Measurements from ENCODE around the gene LAYN. TPM values are rescaled to one million over a fixed set of nuclear protein-coding genes. Genes with fewer than 3 reads are reported as not detected.

LAYN gene
- total RNA-seq, 1 experiment from 2014 or later = 0.79 TPM

DNA sequence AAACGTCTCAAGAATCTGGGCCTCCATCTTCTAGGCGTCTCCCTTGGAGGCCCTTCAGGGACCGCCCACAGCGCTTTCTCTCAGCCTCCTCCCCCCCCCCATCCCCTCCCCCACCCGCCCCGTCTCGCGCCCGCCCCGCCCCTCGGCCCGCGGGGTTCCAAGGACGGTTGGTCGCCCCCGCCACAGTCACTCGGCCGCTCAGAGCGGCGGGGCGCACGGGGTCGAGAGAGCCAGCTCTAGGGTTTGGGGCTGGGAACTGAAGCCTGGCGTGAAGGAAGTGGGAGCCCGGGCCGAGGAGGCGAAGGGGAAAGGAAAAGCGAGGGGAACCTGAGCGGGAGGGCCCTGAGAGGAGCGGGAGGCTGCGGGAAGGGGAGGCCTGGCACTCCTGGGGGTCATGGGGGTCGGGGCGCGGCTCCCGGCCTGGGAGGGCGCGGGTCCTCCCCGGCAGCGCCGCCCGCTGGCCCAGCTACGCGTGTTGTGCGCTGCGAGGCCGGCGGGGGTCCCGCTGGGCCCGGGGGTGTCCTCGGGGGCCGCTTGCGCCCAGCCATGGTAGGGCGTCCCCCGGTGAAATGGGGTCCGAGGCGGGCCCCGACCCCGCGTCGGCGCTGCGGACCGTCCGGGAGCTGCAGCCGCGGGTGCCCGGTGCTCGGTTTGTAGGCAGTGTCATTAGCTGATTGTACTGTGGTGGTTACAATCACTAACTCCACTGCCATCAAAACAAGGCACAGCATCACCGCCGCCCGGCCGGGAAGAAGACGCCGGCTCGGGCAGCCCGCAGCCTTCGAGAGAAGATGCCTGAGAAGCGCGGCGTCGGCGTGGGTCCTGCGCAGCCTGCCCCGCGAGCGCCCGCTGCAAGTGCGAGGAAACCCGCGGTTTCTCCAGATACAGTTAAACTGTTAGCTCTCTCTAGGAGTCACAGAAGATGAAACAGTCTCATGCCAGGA lies 28.0 kb upstream of the LAYN start, which contains the start of gene BTG4:
TSS of gene BTG4 (minus strand) at position 91 of the 944 bp plus-strand sequence. CDS start 13,610 bp downstream, outside the sequence.
- no peak for DNase-seq
- H3K36me3 Mint-ChIP-seq (ENCODE audit: insufficient read depth, unreplicated experiment) = no peaks in the 10 kb centered on the region
- no peaks in the 10 kb centered on the region for H3K27me3 ChIP-seq (replicated peaks; ENCODE audit: control insufficient read depth, insufficient read depth, low read length)
- ChIA-PET POLR2A (no interaction called here), CTCF (no interaction called here)
- no peak for TF ChIP-seq CTCF (IDR thresholded peaks at IDR 0.05; ENCODE audit: insufficient read depth in 1 of 2, low read depth in 1 of 2, low read length in 1 of 2, severe bottlenecking in 1 of 2, unreplicated experiment in 1 of 2)
- no peak within 1 kb of the TSS for H3K4me3 ChIP-seq (ENCODE audit: low read depth, low read length)
- no peaks in the 10 kb centered on the region for H3K4me1 Mint-ChIP-seq (ENCODE audit: low read depth, unreplicated experiment)
- H3K4me3 Mint-ChIP-seq (ENCODE audit: unreplicated experiment) = no peak within 1 kb of the TSS
- no peak within 1 kb of the TSS for H3K27ac Mint-ChIP-seq (ENCODE audit: unreplicated experiment)
- peaks cover 5% of the 10 kb centered on the region for H3K9me3 Mint-ChIP-seq (ENCODE audit: unreplicated experiment)
- no TSS peak for BruUV-seq (replicated peaks)
- H3K9me3 ChIP-seq = no peaks in the 10 kb centered on the region
- H3K4me1 ChIP-seq = peaks cover 12% of the 10 kb centered on the region; the same call in 1 of the 2 replicates
- no peaks in the 10 kb centered on the region for H3K36me3 ChIP-seq (ENCODE audit: control insufficient read depth, insufficient read depth, low read length)
- intact Hi-C loops (cut with micrococcal nuclease; ENCODE audit: unreplicated experiment) = no loop called here
- H3K27me3 Mint-ChIP-seq (ENCODE audit: insufficient read depth, unreplicated experiment) = peaks cover 10% of the 10 kb centered on the region

GRCh38 chr11:111513240-111513605 lies 27.3 kb upstream of the LAYN start:
- Mint-ChIP-seq H3K4me1 (ENCODE audit: low read depth, unreplicated experiment) (no peaks in the 10 kb centered on the region), H3K4me3 (ENCODE audit: unreplicated experiment) (no peak overlapping the region), H3K36me3 (ENCODE audit: insufficient read depth, unreplicated experiment) (no peaks in the 10 kb centered on the region), H3K27ac (ENCODE audit: unreplicated experiment) (no peak overlapping the region), H3K9me3 (ENCODE audit: unreplicated experiment) (peaks cover 5% of the 10 kb centered on the region), H3K27me3 (ENCODE audit: insufficient read depth, unreplicated experiment) (peaks cover 6% of the 10 kb centered on the region)
- no peak for TF ChIP-seq CTCF (IDR thresholded peaks at IDR 0.05; ENCODE audit: insufficient read depth in 1 of 2, low read depth in 1 of 2, low read length in 1 of 2, severe bottlenecking in 1 of 2, unreplicated experiment in 1 of 2)
- H3K27me3 ChIP-seq (replicated peaks; ENCODE audit: control insufficient read depth, insufficient read depth, low read length) = no peaks in the 10 kb centered on the region
- DNase-seq = no peak
- no peaks in the 10 kb centered on the region for H3K36me3 ChIP-seq (ENCODE audit: control insufficient read depth, insufficient read depth, low read length)
- peaks cover 18% of the 10 kb centered on the region; the same call in 1 of the 2 replicates for H3K4me1 ChIP-seq
- CTCF ChIA-PET = no interaction called here
- no peak overlapping the region for H3K4me3 ChIP-seq (ENCODE audit: low read depth, low read length)
- no TSS peak for BruUV-seq (replicated peaks)
- POLR2A ChIA-PET = no interaction called here
- intact Hi-C loops (cut with micrococcal nuclease; ENCODE audit: unreplicated experiment) = no loop called here
- no peaks in the 10 kb centered on the region for H3K9me3 ChIP-seq

DNA sequence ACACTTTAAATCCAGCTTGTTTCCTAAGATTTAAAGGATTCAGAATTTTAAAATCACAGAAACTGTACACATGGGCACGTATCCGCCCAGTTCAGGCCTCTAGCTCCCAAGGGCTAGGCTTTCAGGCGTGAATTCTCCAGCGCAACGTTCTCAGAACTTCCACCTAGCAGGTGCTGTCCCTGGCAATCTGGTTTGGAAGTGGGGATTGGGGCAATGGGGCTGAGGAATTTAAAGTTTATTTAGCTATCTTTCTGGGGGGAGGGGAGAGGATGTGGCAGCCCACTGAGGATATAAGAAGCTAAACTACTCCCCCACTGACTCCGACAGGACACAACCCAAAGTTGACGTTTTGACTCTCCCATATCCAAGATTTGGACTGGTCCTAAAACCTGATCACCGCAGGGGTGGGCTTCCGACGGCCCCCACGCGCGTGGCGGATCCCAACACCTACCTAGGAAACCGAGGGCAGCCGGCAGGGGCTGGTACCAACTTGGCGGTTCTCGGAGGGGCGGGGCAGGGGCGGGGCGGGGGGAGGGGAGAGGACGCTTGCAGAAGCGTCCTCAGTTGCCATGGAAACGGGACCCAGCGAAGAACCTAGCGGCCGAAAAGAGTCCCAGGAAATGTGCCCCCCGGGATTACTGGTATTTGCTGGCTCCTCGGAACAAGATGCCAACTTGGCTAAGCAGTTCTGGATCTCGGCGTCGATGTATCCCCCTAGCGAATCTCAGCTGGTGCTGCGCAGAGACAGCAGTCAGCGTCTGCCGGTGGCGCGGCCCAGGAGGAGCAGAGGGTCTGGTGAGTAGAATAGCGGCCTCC lies 26.1 kb upstream of the LAYN start, which contains the start of gene HOATZ:
TSS of gene HOATZ (plus strand) at position 563 of the 816 bp plus-strand sequence. CDS start at position 570, 7 bp downstream.
- no peak within 1 kb of the TSS for H3K4me3 Mint-ChIP-seq (ENCODE audit: unreplicated experiment)
- no peaks in the 10 kb centered on the region for H3K36me3 Mint-ChIP-seq (ENCODE audit: insufficient read depth, unreplicated experiment)
- no peaks in the 10 kb centered on the region for H3K36me3 ChIP-seq (ENCODE audit: control insufficient read depth, insufficient read depth, low read length)
- H3K4me1 Mint-ChIP-seq (ENCODE audit: low read depth, unreplicated experiment) = no peaks in the 10 kb centered on the region
- no TSS peak for BruUV-seq (replicated peaks)
- H3K27me3 Mint-ChIP-seq (ENCODE audit: insufficient read depth, unreplicated experiment) = peaks cover 3% of the 10 kb centered on the region
- no peak for TF ChIP-seq CTCF (IDR thresholded peaks at IDR 0.05; ENCODE audit: insufficient read depth in 1 of 2, low read depth in 1 of 2, low read length in 1 of 2, severe bottlenecking in 1 of 2, unreplicated experiment in 1 of 2)
- intact Hi-C loops (cut with micrococcal nuclease; ENCODE audit: unreplicated experiment) = no loop called here
- no peak within 1 kb of the TSS for H3K27ac Mint-ChIP-seq (ENCODE audit: unreplicated experiment)
- H3K9me3 ChIP-seq = no peaks in the 10 kb centered on the region
- ChIA-PET POLR2A (no interaction called here), CTCF (no interaction called here)
- no peaks in the 10 kb centered on the region for H3K27me3 ChIP-seq (replicated peaks; ENCODE audit: control insufficient read depth, insufficient read depth, low read length)
- peaks cover 18% of the 10 kb centered on the region; the same call in 1 of the 2 replicates for H3K4me1 ChIP-seq
- no peak within 1 kb of the TSS for H3K4me3 ChIP-seq (ENCODE audit: low read depth, low read length)
- H3K9me3 Mint-ChIP-seq (ENCODE audit: unreplicated experiment) = no peaks in the 10 kb centered on the region
- DNase-seq = no peak

Measured in Caco-2 (cell line).